ENCODE measurements around the gene HPX. TPM values are rescaled to one million over a fixed set of nuclear protein-coding genes. Genes with fewer than 3 reads are reported as not detected.
A peak's percentile ranks its signal among the peaks of the same experiment; 100 is the strongest.
"Not testable (repeated sequence)": the region's sequence is repeated elsewhere in the genome, so short reads cannot be mapped to it uniquely, and the experiment has no call there.

Gene HPX
- total and polyA plus RNA-seq, 3 donors from 2014 or later = 2.7 to 4.2 (median 3.1) TPM

DNA sequence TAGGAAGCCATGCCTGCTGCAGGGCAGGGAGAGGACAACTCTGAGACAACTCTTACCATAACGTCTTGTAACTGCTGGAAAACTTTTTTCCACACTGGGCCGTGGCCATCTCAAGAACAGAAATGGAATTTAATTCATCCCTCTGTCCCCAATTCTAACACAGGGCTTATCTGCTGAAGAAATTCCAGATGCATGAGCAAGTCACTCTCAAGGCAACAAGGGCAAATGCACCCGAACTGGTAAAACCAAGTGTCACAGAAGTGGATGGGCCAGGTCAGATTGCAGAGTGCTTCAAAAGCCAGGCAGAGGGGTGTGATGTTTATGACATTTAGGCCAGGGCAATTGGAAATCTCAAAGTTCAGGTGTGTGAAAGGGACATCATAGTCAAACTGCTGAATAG lies 43.2 kb downstream of the HPX start:
- intact Hi-C loops (cut with DNase I; ENCODE audit: low total_unique reads) = no loop called here
- WGBS, 2 donors = 28 to 43% methylated on average over 3 of the region's 3 CpGs
- Histone ChIP-seq H3K9me3 (no peaks in the 10 kb centered on the region), H3K27ac (peak overlapping the region in 1 of 2 donors; percentile 36), H3K36me3 (ENCODE audit: low read depth, missing control alignments) (no peaks in the 10 kb centered on the region), H3K4me3 (no peak overlapping the region), H3K27me3 (no peaks in the 10 kb centered on the region), H3K4me1 (peaks cover 7% of the 10 kb centered on the region)
- DNase-seq = no peak
- no peak for TF ChIP-seq POLR2A (IDR thresholded peaks at IDR 0.05)
- TF ChIP-seq, protein P1, sequence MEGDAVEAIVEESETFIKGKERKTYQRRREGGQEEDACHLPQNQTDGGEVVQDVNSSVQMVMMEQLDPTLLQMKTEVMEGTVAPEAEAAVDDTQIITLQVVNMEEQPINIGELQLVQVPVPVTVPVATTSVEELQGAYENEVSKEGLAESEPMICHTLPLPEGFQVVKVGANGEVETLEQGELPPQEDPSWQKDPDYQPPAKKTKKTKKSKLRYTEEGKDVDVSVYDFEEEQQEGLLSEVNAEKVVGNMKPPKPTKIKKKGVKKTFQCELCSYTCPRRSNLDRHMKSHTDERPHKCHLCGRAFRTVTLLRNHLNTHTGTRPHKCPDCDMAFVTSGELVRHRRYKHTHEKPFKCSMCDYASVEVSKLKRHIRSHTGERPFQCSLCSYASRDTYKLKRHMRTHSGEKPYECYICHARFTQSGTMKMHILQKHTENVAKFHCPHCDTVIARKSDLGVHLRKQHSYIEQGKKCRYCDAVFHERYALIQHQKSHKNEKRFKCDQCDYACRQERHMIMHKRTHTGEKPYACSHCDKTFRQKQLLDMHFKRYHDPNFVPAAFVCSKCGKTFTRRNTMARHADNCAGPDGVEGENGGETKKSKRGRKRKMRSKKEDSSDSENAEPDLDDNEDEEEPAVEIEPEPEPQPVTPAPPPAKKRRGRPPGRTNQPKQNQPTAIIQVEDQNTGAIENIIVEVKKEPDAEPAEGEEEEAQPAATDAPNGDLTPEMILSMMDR (IDR thresholded peaks at IDR 0.05) = no peak

GRCh38 chr11:6397156-6397555 lies 43.6 kb downstream of the HPX start:
- intact Hi-C loops (cut with DNase I; ENCODE audit: low total_unique reads) = no loop called here
- 39 to 50% methylated on average over 1 of the region's 1 CpG for WGBS, 2 donors

DNA sequence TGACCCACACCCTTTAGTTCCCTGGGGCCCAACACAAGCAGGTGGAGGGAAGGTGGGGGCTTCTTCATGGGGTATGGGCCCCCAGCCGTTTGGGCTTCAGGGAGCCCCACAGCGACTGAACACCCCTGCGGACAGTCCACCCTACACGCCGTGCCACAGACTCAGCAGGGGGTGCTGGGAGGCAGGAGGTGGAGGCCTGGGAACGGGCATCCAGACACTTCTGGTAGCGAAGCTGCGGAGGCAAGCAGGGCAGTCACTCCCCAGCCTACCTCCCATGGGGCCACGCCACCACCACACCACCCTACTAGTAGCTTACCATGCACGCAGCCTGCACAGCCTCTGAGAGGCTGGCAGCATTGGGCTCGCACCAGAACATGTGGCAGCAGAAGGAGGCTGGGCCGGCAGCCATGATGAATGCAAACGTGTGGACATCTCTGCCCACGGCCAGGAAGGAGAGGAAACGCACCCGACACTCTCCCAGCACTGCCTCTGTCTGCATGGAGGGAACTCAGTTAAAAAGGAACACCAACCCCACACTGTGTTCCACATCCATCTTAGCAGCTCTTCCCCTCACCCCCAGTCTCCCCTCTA lies 45.2 kb downstream of the HPX start:
- whole genome bisulfite sequencing, 2 donors = 80 to 92% methylated on average over 8 to 16 of the region's 16 CpGs
- no peaks in the 10 kb centered on the region for H3K36me3 ChIP-seq (ENCODE audit: low read depth, missing control alignments)
- no peak for DNase-seq
- no peak overlapping the region for H3K27ac ChIP-seq
- peaks cover 11% of the 10 kb centered on the region for H3K4me1 ChIP-seq
- no peak overlapping the region for H3K4me3 ChIP-seq
- TF ChIP-seq, protein P1 (IDR thresholded peaks at IDR 0.05) = no peak
- no peak for TF ChIP-seq POLR2A (IDR thresholded peaks at IDR 0.05)
- intact Hi-C loops (cut with DNase I; ENCODE audit: low total_unique reads) = no loop called here
- H3K27me3 ChIP-seq = no peaks in the 10 kb centered on the region
- no peaks in the 10 kb centered on the region for H3K9me3 ChIP-seq

More at GRCh38 chr11:6397156-6397555, 43.6 kb downstream of the HPX start:
- Histone ChIP-seq H3K27ac (peak overlapping the region in 1 of 2 donors; percentile 36), H3K4me1 (peaks cover 7% of the 10 kb centered on the region), H3K9me3 (no peaks in the 10 kb centered on the region), H3K4me3 (no peak overlapping the region), H3K36me3 (ENCODE audit: low read depth, missing control alignments) (no peaks in the 10 kb centered on the region), H3K27me3 (no peaks in the 10 kb centered on the region)
- TF ChIP-seq POLR2A (IDR thresholded peaks at IDR 0.05) = no peak
- TF ChIP-seq, protein P1 (IDR thresholded peaks at IDR 0.05) = no peak
- no peak for DNase-seq

- DNase-seq = no peak
- Histone ChIP-seq H3K4me1 (peaks cover 18% of the 10 kb centered on the region), H3K9me3 (no peaks in the 10 kb centered on the region), H3K27ac (no peak overlapping the region), H3K27me3 (no peaks in the 10 kb centered on the region), H3K36me3 (ENCODE audit: low read depth, missing control alignments) (no peaks in the 10 kb centered on the region), H3K4me3 (no peak overlapping the region)
- 91 to 95% methylated on average over 12 to 16 of the region's 16 CpGs for WGBS, 2 donors
- intact Hi-C loops (cut with DNase I; ENCODE audit: low total_unique reads) = no loop called here
- TF ChIP-seq, protein P1 (IDR thresholded peaks at IDR 0.05) = no peak
- no peak for TF ChIP-seq POLR2A (IDR thresholded peaks at IDR 0.05)
Measured at GRCh38 chr11:6393989-6394670, 46.7 kb downstream of the HPX start.

DNA sequence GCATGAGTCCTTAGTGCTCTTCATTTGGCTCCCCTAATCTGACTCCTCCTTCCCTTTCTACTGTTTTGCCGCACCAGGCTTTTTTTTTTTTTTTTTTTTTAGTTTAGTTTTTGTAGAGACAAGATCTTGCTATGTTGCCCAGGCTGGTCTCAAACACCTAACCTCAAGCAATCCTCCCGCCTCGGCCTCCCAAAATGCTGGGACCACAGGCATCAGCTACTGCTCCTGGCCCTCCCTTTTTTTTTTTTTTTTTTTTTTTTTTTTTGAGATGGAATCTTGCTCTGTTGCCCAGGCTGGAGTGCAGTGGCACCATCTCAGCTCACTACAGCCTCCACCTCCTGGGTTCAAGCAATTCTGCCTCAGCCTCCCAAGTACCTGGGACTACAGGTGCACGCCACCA lies 48.5 kb downstream of the HPX start:
- peaks cover 15% of the 10 kb centered on the region for H3K4me1 ChIP-seq
- DNase-seq; H3K27ac ChIP-seq; H3K9me3 ChIP-seq; H3K27me3 ChIP-seq; H3K4me3 ChIP-seq; intact Hi-C loops (cut with DNase I; ENCODE audit: low total_unique reads); H3K36me3 ChIP-seq (ENCODE audit: low read depth, missing control alignments): not testable (repeated sequence)
- WGBS, 2 donors = 92% methylated on average over 4 of the region's 4 CpGs

Data from testis (tissue), 3 donors.